GM18498 (cell line): ENCODE measurements around the gene RPS19BP1.
"Not testable (repeated sequence)": the region's sequence is repeated elsewhere in the genome, so short reads cannot be mapped to it uniquely, and the experiment has no call there.

Source experiments
- ATAC-seq: cut with Tn5 transposase; IDR thresholded peaks from one replicate; pipeline ENCODE4 v1.9.1; 2021; ENCODE audit warnings: mild to moderate bottlenecking, moderate library complexity; ENCODE audit not compliant: unreplicated experiment

RPS19BP1 gene

GRCh38 chr22:39528681-39529486 lies 3.7 kb downstream of the RPS19BP1 start:
- peak; percentile 29 for ATAC-seq

- no peak for ATAC-seq
Measured at GRCh38 chr22:39528080-39528661, 4.4 kb downstream of the RPS19BP1 start.

DNA sequence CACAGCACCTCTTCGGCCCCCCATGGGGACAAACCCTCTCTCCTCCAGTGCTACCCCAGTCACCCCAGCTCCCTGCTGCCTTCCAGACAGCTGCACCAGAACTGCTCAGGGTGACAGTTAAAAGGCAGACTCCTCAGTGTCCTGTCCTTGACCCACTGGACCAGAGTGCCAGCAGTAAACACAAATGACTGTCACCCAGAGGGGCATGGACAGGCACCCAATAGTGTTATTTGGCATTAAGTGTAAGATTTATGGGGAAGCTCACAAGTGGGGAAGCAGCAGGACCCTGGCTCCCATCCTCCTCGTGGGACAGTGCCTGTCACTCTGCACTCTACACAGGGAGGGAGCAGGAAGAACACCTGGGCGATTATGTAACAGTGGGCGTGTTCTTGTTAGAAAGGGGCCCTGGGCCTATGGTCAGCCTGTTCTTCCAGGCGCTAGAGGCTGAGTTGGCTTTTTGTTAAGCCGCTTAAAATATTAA lies 5.0 kb downstream of the RPS19BP1 start:
- no peak for ATAC-seq

GRCh38 chr22:39526736-39527171 lies 5.8 kb downstream of the RPS19BP1 start:
- no peak for ATAC-seq

DNA sequence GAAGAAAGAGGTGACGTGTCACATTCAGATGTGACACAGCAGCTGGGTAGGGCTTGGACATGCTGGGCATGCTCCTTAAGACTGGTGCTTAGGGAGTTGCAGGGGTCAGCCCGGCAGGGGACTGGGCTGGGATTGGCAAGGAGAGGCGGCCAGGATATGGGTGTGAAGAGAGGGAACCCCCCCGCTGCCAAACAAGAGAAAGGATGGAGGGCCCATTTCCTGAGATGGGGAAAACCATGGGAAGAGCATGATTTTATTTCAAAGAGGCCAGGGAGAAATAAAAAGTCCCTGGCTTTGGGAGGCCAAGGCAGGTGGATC lies 6.9 kb downstream of the RPS19BP1 start:
- ATAC-seq = no peak

DNA sequence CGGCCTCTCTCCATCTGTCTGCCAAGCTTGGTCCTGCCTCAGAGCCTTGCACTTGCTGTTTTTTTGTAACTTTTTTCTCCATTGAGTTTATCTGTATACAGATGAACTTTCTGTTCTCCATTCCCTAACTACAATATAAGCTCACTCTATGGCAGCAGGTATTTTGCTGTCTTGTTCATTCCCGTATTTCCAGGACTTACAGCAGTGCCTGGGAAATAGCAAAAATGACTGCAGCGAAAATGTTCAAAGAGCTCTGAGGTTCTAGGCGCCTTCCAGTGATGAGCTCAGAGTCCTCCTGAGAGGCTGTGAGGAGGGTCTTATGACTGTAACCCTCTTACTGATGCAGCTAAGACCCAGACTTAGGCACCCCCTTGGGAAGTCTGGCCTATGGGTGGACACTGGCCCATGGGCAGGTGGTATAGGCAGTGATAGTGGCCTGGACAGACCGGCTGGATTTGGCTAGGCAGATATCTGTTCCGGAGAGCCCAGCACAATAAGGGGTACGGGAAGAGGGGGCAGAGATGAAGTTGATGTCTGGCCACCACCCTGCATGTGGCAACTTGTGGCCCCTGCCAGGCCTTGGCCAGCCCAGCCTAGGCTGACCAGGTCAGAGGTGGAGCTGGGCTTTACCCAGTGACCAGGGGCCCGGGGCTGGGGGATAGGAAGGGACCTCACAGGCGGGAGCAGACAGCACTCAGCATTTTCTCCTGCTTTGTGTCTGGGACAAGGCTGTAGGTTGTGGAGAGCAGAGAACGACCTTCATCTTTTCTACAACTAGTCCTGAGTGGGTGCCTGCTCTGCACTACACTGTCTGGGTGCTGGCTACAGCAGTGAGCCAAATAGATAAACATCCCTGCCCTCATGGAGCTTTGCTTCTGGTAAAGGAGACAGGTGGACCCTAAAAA lies 7.5 kb downstream of the RPS19BP1 start:
- no peak for ATAC-seq

DNA sequence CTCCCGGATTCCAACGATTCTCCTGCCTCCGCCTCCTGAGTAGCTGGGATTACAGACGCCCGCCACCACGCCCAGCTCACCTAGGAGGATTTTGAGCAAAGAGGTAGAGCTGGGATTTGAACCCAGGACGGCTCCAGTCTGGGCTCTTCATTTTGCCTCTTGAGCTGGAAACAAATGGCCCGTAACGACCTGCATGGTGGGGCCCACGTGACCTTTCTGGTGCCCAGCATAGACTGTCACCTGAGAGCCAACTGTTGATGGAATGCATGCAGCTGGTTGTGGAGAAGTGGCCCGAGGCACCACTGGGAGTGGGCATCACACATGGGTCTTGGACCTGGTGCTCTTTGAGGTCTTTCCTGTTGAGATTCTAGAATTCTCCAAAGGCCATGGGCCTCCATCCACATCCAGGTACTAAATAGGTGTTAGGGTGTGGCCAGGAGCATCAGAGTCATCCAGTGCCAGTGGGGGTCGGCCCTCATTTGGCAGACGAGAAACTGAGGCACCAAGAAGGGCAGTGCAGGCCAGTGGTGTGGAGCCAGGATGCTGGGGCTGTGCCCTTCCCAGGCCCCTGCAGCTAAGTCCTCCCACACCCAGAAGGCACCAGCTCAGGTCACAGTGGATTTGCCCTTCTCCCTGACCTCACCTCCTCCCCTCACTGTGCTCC lies 8.3 kb downstream of the RPS19BP1 start:
- no peak for ATAC-seq

DNA sequence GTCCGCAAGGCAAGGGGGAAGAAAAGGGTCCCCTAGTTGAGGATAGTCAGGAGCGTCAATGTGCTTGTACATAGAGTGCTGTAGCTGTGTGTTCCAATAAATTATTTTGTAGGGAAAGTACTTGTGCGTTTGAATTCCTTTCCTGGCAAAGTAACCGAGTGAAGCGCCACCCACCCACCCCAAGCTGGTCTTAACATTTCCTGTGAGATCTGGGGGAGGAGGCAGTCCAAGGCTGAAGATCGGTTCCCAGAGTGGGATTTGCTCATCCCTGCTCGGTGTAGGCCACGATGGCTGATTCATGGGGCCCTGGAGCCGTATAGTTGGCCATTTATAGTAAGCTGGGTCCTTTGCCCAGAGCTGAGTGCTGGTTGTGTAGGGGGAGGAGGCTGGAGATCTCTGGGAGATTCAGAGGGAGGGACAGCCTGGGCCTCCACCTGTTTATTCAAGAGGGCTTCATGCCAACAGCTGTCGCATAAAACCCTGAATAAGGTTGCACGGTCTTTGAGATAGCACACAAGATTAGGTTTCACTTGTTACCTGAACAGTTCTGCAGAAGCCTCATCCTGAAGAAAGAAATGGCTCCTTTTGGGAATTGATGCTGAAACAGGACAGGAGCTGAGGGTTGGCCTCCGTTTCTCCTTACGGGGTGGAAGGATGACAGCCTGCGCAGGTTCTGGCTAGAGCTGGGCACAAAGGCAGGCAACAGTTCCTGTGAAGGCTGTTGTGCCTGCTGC lies 9.8 kb downstream of the RPS19BP1 start:
- ATAC-seq = no peak

GRCh38 chr22:39522091-39522490 lies 10.5 kb downstream of the RPS19BP1 start:
- not testable (repeated sequence) for ATAC-seq

DNA sequence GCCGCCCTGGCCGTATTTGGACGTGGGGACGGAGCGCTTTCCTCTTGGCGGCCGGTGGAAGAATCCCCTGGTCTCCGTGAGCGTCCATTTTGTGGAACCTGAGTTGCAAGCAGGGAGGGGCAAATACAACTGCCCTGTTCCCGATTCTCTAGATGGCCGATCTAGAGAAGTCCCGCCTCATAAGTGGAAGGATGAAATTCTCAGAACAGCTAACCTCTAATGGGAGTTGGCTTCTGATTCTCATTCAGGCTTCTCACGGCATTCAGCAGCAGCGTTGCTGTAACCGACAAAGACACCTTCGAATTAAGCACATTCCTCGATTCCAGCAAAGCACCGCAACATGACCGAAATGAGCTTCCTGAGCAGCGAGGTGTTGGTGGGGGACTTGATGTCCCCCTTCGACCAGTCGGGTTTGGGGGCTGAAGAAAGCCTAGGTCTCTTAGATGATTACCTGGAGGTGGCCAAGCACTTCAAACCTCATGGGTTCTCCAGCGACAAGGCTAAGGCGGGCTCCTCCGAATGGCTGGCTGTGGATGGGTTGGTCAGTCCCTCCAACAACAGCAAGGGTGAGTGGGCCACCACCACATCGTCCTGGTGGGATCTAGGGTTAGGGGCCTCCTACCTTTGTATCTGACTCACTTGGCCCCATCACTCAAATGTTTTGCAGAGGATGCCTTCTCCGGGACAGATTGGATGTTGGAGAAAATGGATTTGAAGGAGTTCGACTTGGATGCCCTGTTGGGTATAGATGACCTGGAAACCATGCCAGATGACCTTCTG lies 11.3 kb downstream of the RPS19BP1 start:
- ATAC-seq = not testable (repeated sequence)

DNA sequence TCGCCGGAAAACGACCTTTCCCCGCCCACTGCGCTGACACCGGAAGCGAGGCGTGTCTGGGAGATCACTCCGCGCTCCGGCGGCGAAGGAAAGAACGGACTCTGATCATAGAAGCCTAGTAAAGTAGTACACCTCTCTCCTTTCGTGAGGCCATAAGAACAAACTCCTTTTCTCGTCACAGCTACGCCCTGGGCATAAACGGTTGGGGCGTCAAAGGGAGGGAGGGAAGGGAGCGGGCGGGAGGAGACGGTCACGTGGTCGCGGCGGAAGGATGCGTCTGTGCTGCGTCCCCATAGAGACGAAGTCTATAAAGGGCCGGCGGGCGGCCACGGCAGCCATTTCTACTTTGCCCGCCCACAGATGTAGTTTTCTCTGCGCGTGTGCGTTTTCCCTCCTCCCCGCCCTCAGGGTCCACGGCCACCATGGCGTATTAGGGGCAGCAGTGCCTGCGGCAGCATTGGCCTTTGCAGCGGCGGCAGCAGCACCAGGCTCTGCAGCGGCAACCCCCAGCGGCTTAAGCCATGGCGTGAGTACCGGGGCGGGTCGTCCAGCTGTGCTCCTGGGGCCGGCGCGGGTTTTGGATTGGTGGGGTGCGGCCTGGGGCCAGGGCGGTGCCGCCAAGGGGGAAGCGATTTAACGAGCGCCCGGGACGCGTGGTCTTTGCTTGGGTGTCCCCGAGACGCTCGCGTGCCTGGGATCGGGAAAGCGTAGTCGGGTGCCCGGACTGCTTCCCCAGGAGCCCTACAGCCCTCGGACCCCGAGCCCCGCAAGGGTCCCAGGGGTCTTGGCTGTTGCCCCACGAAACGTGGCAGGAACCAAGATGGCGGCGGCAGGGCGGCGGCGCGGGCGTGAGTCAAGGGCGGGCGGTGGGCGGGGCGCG lies 12.1 kb downstream of the RPS19BP1 start, which contains the start of gene ATF4:
Gene ATF4 (plus strand): TSS at position 337 of the 880 bp plus-strand sequence. CDS start 884 bp downstream, outside the sequence.
- ATAC-seq = peak; percentile 51

GRCh38 chr22:39519681-39520225 lies 12.8 kb downstream of the RPS19BP1 start:
- ATAC-seq = peak; percentile 74

- no peak for ATAC-seq
Measured at GRCh38 chr22:39518996-39519680, 13.4 kb downstream of the RPS19BP1 start.

- no peak for ATAC-seq
Measured at GRCh38 chr22:39518144-39518786, 14.3 kb downstream of the RPS19BP1 start.

DNA sequence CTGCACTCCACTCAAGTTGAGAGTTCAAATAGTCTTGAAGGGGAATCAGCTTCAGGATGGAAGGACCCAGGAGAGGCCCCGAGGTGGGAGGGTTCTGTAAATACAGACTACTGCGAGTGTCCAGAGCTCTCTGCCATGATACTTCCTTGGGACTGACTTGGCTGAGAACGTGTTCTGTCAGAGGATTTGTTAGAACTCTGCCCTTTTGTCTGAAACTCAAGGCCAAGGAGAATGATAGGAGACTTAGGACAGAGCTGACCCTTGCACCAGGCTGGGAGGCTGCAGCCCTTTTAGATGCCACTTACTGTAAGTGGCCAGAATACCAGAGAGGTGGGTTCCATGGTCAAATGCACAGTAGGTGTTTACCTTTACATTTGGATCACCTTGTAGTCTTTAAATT lies 15.1 kb downstream of the RPS19BP1 start:
- no peak for ATAC-seq

- ATAC-seq = no peak
Measured at GRCh38 chr22:39515266-39516050, 17.1 kb downstream of the RPS19BP1 start.
